Measurements from ENCODE around the gene CLEC20A. TPM values are rescaled to one million over a fixed set of nuclear protein-coding genes. Genes with fewer than 3 reads are reported as not detected.

CLEC20A gene
- total RNA-seq, 4 donors from 2014 or later = not detected

- H3K27me3 ChIP-seq = no peaks in the 10 kb centered on the region
- intact Hi-C loops (cut with DNase I) = no loop called here
- no peak for DNase-seq (ENCODE audit: extremely low spot score)
- TF ChIP-seq EP300 (IDR thresholded peaks at IDR 0.05) (no peak), POLR2AphosphoS5 (IDR thresholded peaks at IDR 0.05) (no peak), POLR2A (IDR thresholded peaks at IDR 0.05; ENCODE audit: low read depth) (no peak)
- TF ChIP-seq, protein P1, sequence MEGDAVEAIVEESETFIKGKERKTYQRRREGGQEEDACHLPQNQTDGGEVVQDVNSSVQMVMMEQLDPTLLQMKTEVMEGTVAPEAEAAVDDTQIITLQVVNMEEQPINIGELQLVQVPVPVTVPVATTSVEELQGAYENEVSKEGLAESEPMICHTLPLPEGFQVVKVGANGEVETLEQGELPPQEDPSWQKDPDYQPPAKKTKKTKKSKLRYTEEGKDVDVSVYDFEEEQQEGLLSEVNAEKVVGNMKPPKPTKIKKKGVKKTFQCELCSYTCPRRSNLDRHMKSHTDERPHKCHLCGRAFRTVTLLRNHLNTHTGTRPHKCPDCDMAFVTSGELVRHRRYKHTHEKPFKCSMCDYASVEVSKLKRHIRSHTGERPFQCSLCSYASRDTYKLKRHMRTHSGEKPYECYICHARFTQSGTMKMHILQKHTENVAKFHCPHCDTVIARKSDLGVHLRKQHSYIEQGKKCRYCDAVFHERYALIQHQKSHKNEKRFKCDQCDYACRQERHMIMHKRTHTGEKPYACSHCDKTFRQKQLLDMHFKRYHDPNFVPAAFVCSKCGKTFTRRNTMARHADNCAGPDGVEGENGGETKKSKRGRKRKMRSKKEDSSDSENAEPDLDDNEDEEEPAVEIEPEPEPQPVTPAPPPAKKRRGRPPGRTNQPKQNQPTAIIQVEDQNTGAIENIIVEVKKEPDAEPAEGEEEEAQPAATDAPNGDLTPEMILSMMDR (IDR thresholded peaks at IDR 0.05) = no peak
- no peak overlapping the region for H3K4me3 ChIP-seq
- H3K9me3 ChIP-seq = no peaks in the 10 kb centered on the region
- H3K27ac ChIP-seq (replicated peaks in 1 of 4) = no peak overlapping the region
- H3K36me3 ChIP-seq = peaks cover 3 to 55% (median 32%) of the 10 kb centered on the region in 4 donors
- H3K4me1 ChIP-seq = peaks cover 0 to 6% (median 0%) of the 10 kb centered on the region in 4 donors
These were observed 31.8 kb downstream of the CLEC20A start for GRCh38 chr1:178465011-178465410.

GRCh38 chr1:178464566-178464965 lies 32.2 kb downstream of the CLEC20A start:
- Histone ChIP-seq H3K27me3 (no peaks in the 10 kb centered on the region), H3K9me3 (no peaks in the 10 kb centered on the region), H3K27ac (replicated peaks in 1 of 4) (no peak overlapping the region), H3K4me1 (peaks cover 0 to 8% (median 0%) of the 10 kb centered on the region in 4 donors), H3K36me3 (peaks cover 3 to 53% (median 32%) of the 10 kb centered on the region in 4 donors), H3K4me3 (no peak overlapping the region)
- intact Hi-C loops (cut with DNase I) = no loop called here
- DNase-seq (ENCODE audit: extremely low spot score) = no peak
- TF ChIP-seq EP300 (IDR thresholded peaks at IDR 0.05) = no peak
- no peak for TF ChIP-seq POLR2A (IDR thresholded peaks at IDR 0.05; ENCODE audit: low read depth)
- TF ChIP-seq, protein P1 (IDR thresholded peaks at IDR 0.05) = no peak
- TF ChIP-seq POLR2AphosphoS5 (IDR thresholded peaks at IDR 0.05) = no peak

- Histone ChIP-seq H3K4me1 (peaks cover 0 to 10% (median 0%) of the 10 kb centered on the region in 4 donors), H3K9me3 (no peaks in the 10 kb centered on the region), H3K27me3 (no peaks in the 10 kb centered on the region), H3K27ac (replicated peaks in 1 of 4) (no peak overlapping the region), H3K4me3 (no peak overlapping the region), H3K36me3 (peaks cover 3 to 50% (median 31%) of the 10 kb centered on the region in 4 donors)
- DNase-seq (ENCODE audit: extremely low spot score) = no peak
- WGBS = 100% methylated on average over 1 of the region's 1 CpG
- intact Hi-C loops (cut with DNase I) = no loop called here
- no peak for TF ChIP-seq POLR2AphosphoS5 (IDR thresholded peaks at IDR 0.05)
- no peak for TF ChIP-seq EP300 (IDR thresholded peaks at IDR 0.05)
- TF ChIP-seq POLR2A (IDR thresholded peaks at IDR 0.05; ENCODE audit: low read depth) = no peak
- TF ChIP-seq, protein P1 (IDR thresholded peaks at IDR 0.05) = no peak
These were observed 32.6 kb downstream of the CLEC20A start for GRCh38 chr1:178464141-178464540.

GRCh38 chr1:178461701-178462100 lies 35.1 kb downstream of the CLEC20A start:
- no peak overlapping the region for H3K27ac ChIP-seq (replicated peaks in 1 of 4)
- TF ChIP-seq, protein P1 (IDR thresholded peaks at IDR 0.05) = no peak
- no peaks in the 10 kb centered on the region for H3K27me3 ChIP-seq
- no peaks in the 10 kb centered on the region for H3K9me3 ChIP-seq
- peaks cover 15 to 49% (median 29%) of the 10 kb centered on the region in 4 donors for H3K36me3 ChIP-seq
- peaks cover 0 to 10% (median 0%) of the 10 kb centered on the region in 4 donors for H3K4me1 ChIP-seq
- no peak for DNase-seq (ENCODE audit: extremely low spot score)
- intact Hi-C loops (cut with DNase I) = no loop called here
- H3K4me3 ChIP-seq = no peak overlapping the region
- 79% methylated on average over 4 of the region's 4 CpGs for WGBS

- Histone ChIP-seq H3K27me3 (no peaks in the 10 kb centered on the region), H3K4me3 (no peak overlapping the region), H3K4me1 (peaks cover 0 to 10% (median 0%) of the 10 kb centered on the region in 4 donors), H3K36me3 (peaks cover 15 to 49% (median 25%) of the 10 kb centered on the region in 4 donors), H3K9me3 (no peaks in the 10 kb centered on the region), H3K27ac (replicated peaks in 1 of 4) (no peak overlapping the region)
- TF ChIP-seq POLR2A (IDR thresholded peaks at IDR 0.05; ENCODE audit: low read depth) = no peak
- no peak for TF ChIP-seq POLR2AphosphoS5 (IDR thresholded peaks at IDR 0.05)
- TF ChIP-seq EP300 (IDR thresholded peaks at IDR 0.05) = no peak
- TF ChIP-seq, protein P1 (IDR thresholded peaks at IDR 0.05) = no peak
- intact Hi-C loops (cut with DNase I) = no loop called here
- 82% methylated on average over 2 of the region's 2 CpGs for WGBS
- DNase-seq (ENCODE audit: extremely low spot score) = no peak
These were observed 35.7 kb downstream of the CLEC20A start for GRCh38 chr1:178461104-178461503.
